Stimulated activated naive CD8-positive, alpha-beta T cell treated with anti-CD3 and anti-CD28 coated beads, Interleukin-15, Interleukin-2, amounts not matched to agents 100 ng/mL and 50 ng/mL, for 24 hours (primary cell): ENCODE results near the gene ARHGAP15.

Experiments used
- H3K27ac Mint-ChIP-seq: one replicate; pipeline ENCODE4 v1.8.0; 2021; ENCODE audit warnings: mild to moderate bottlenecking, mixed read lengths
- H3K27me3 Mint-ChIP-seq: one replicate; pipeline ENCODE4 v1.8.0; 2021; ENCODE audit warnings: mixed read lengths
- H3K36me3 Mint-ChIP-seq: one replicate; pipeline ENCODE4 v1.8.0; 2021; ENCODE audit warnings: low read depth, mixed read lengths
- H3K4me1 Mint-ChIP-seq: one replicate; pipeline ENCODE4 v1.8.0; 2021; ENCODE audit warnings: low read depth, mixed read lengths
- H3K4me3 Mint-ChIP-seq: one replicate; pipeline ENCODE4 v1.8.0; 2021; ENCODE audit warnings: mild to moderate bottlenecking, mixed read lengths
- H3K9me3 Mint-ChIP-seq: one replicate; pipeline ENCODE4 v1.8.0; 2021; ENCODE audit warnings: mixed read lengths

Gene ARHGAP15

GRCh38 chr2:143717536-143718168 is 588.4 kb downstream of the ARHGAP15 start:
- H3K27ac Mint-ChIP-seq, result no peak overlapping the region
- H3K27me3 Mint-ChIP-seq, result no peaks in the 10 kb centered on the region
- peaks cover 54% of the 10 kb centered on the region for H3K36me3 Mint-ChIP-seq
- H3K9me3 Mint-ChIP-seq, result peaks cover 4% of the 10 kb centered on the region
- peaks cover 12% of the 10 kb centered on the region for H3K4me1 Mint-ChIP-seq
- no peak overlapping the region for H3K4me3 Mint-ChIP-seq

- Mint-ChIP-seq H3K27ac (no peak overlapping the region), H3K9me3 (no peaks in the 10 kb centered on the region), H3K36me3 (peaks cover 44% of the 10 kb centered on the region), H3K4me3 (no peak overlapping the region), H3K27me3 (no peaks in the 10 kb centered on the region), H3K4me1 (peaks cover 12% of the 10 kb centered on the region)
Measured at GRCh38 chr2:143718745-143719144, 589.5 kb downstream of the ARHGAP15 start.

GRCh38 chr2:143719406-143719805 is 590.2 kb downstream of the ARHGAP15 start:
- peaks cover 12% of the 10 kb centered on the region for H3K4me1 Mint-ChIP-seq
- peaks cover 42% of the 10 kb centered on the region for H3K36me3 Mint-ChIP-seq
- no peaks in the 10 kb centered on the region for H3K27me3 Mint-ChIP-seq
- no peak overlapping the region for H3K4me3 Mint-ChIP-seq
- no peaks in the 10 kb centered on the region for H3K9me3 Mint-ChIP-seq
- H3K27ac Mint-ChIP-seq, result peak overlapping the region; percentile 18

GRCh38 chr2:143720095-143720664 is 591.0 kb downstream of the ARHGAP15 start:
- peaks cover 12% of the 10 kb centered on the region for H3K4me1 Mint-ChIP-seq
- no peaks in the 10 kb centered on the region for H3K27me3 Mint-ChIP-seq
- no peaks in the 10 kb centered on the region for H3K9me3 Mint-ChIP-seq
- H3K27ac Mint-ChIP-seq, result no peak overlapping the region
- H3K4me3 Mint-ChIP-seq, result no peak overlapping the region
- peaks cover 36% of the 10 kb centered on the region for H3K36me3 Mint-ChIP-seq

GRCh38 chr2:143725400-143725799 is 596.2 kb downstream of the ARHGAP15 start:
- no peak overlapping the region for H3K27ac Mint-ChIP-seq
- peaks cover 42% of the 10 kb centered on the region for H3K4me1 Mint-ChIP-seq
- H3K36me3 Mint-ChIP-seq, result peaks cover 20% of the 10 kb centered on the region
- H3K27me3 Mint-ChIP-seq, result no peaks in the 10 kb centered on the region
- no peak overlapping the region for H3K4me3 Mint-ChIP-seq
- no peaks in the 10 kb centered on the region for H3K9me3 Mint-ChIP-seq

GRCh38 chr2:143726151-143726845 is 597.1 kb downstream of the ARHGAP15 start:
- Mint-ChIP-seq H3K4me1 (peaks cover 51% of the 10 kb centered on the region), H3K9me3 (no peaks in the 10 kb centered on the region), H3K27me3 (no peaks in the 10 kb centered on the region), H3K36me3 (peaks cover 19% of the 10 kb centered on the region), H3K27ac (no peak overlapping the region), H3K4me3 (no peak overlapping the region)

GRCh38 chr2:143728498-143728897 is 599.3 kb downstream of the ARHGAP15 start:
- H3K27ac Mint-ChIP-seq, result no peak overlapping the region
- peaks cover 54% of the 10 kb centered on the region for H3K4me1 Mint-ChIP-seq
- no peaks in the 10 kb centered on the region for H3K27me3 Mint-ChIP-seq
- no peaks in the 10 kb centered on the region for H3K9me3 Mint-ChIP-seq
- no peak overlapping the region for H3K4me3 Mint-ChIP-seq
- H3K36me3 Mint-ChIP-seq, result peaks cover 19% of the 10 kb centered on the region

GRCh38 chr2:143729296-143729814 is 600.1 kb downstream of the ARHGAP15 start:
- peak overlapping the region; percentile 74 for H3K27ac Mint-ChIP-seq
- H3K27me3 Mint-ChIP-seq, result no peaks in the 10 kb centered on the region
- no peaks in the 10 kb centered on the region for H3K9me3 Mint-ChIP-seq
- peaks cover 54% of the 10 kb centered on the region for H3K4me1 Mint-ChIP-seq
- peak overlapping the region; percentile 17 for H3K4me3 Mint-ChIP-seq
- H3K36me3 Mint-ChIP-seq, result peaks cover 24% of the 10 kb centered on the region

GRCh38 chr2:143730155-143730952 is 601.1 kb downstream of the ARHGAP15 start:
- Mint-ChIP-seq H3K27me3 (no peaks in the 10 kb centered on the region), H3K36me3 (peaks cover 21% of the 10 kb centered on the region), H3K27ac (peak overlapping the region; percentile 74), H3K9me3 (no peaks in the 10 kb centered on the region), H3K4me3 (peak overlapping the region; percentile 17), H3K4me1 (peaks cover 54% of the 10 kb centered on the region)

- Mint-ChIP-seq H3K4me1 (peaks cover 53% of the 10 kb centered on the region), H3K27ac (peak overlapping the region; percentile 84), H3K9me3 (no peaks in the 10 kb centered on the region), H3K36me3 (peaks cover 17% of the 10 kb centered on the region), H3K27me3 (no peaks in the 10 kb centered on the region), H3K4me3 (no peak overlapping the region)
Measured at GRCh38 chr2:143730953-143731260, 601.7 kb downstream of the ARHGAP15 start.

GRCh38 chr2:143732076-143732475 is 602.9 kb downstream of the ARHGAP15 start:
- no peak overlapping the region for H3K4me3 Mint-ChIP-seq
- H3K27me3 Mint-ChIP-seq, result no peaks in the 10 kb centered on the region
- H3K27ac Mint-ChIP-seq, result no peak overlapping the region
- H3K4me1 Mint-ChIP-seq, result peaks cover 41% of the 10 kb centered on the region
- H3K36me3 Mint-ChIP-seq, result peaks cover 13% of the 10 kb centered on the region
- no peaks in the 10 kb centered on the region for H3K9me3 Mint-ChIP-seq

- H3K27ac Mint-ChIP-seq, result no peak overlapping the region
- H3K9me3 Mint-ChIP-seq, result no peaks in the 10 kb centered on the region
- no peak overlapping the region for H3K4me3 Mint-ChIP-seq
- peaks cover 37% of the 10 kb centered on the region for H3K4me1 Mint-ChIP-seq
- H3K36me3 Mint-ChIP-seq, result peaks cover 13% of the 10 kb centered on the region
- H3K27me3 Mint-ChIP-seq, result no peaks in the 10 kb centered on the region
Measured at GRCh38 chr2:143732871-143733270, 603.7 kb downstream of the ARHGAP15 start.

GRCh38 chr2:143734507-143734906 is 605.3 kb downstream of the ARHGAP15 start:
- Mint-ChIP-seq H3K9me3 (no peaks in the 10 kb centered on the region), H3K4me3 (no peak overlapping the region), H3K27me3 (no peaks in the 10 kb centered on the region), H3K36me3 (peaks cover 10% of the 10 kb centered on the region), H3K27ac (no peak overlapping the region), H3K4me1 (peaks cover 21% of the 10 kb centered on the region)

GRCh38 chr2:143736904-143737303 is 607.7 kb downstream of the ARHGAP15 start:
- Mint-ChIP-seq H3K27me3 (no peaks in the 10 kb centered on the region), H3K4me3 (no peak overlapping the region), H3K36me3 (peaks cover 4% of the 10 kb centered on the region), H3K4me1 (no peaks in the 10 kb centered on the region), H3K27ac (no peak overlapping the region), H3K9me3 (no peaks in the 10 kb centered on the region)

- Mint-ChIP-seq H3K4me3 (no peak overlapping the region), H3K4me1 (no peaks in the 10 kb centered on the region), H3K9me3 (no peaks in the 10 kb centered on the region), H3K27me3 (no peaks in the 10 kb centered on the region), H3K27ac (no peak overlapping the region), H3K36me3 (peaks cover 10% of the 10 kb centered on the region)
Measured at GRCh38 chr2:143740431-143740830, 611.2 kb downstream of the ARHGAP15 start.
